GM12891 (cell line): ENCODE results near the gene CDK15.
"Not testable (repeated sequence)": the region's sequence is repeated elsewhere in the genome, so short reads cannot be mapped to it uniquely, and the experiment has no call there.

Experiments
- DNase-seq: peaks from one replicate; pipeline ENCODE4 v3.0.0; 2011; ENCODE audit warnings: low spot score; ENCODE audit not compliant: insufficient read length
- FAIRE-seq: peaks from 2 replicates; lab custom pipeline; 2011; peaks lifted over from hg19 to GRCh38; lab: Jason Lieb, UNC
- PAX5 ChIP-seq: IDR thresholded peaks from 2 replicates; pipeline ENCODE4 v1.6.1; 2011; ENCODE audit warnings: low read length, moderate library complexity, mild to moderate bottlenecking; ENCODE audit not compliant: insufficient read depth, severe bottlenecking
- POLR2A ChIP-seq: IDR thresholded peaks from 2 replicates; pipeline ENCODE4 v1.6.1; 2011; ENCODE audit warnings: low read depth, low read length, control low read depth
- POLR2AphosphoS5 ChIP-seq: IDR thresholded peaks from 2 replicates; pipeline ENCODE4 v1.6.1; 2011; ENCODE audit warnings: low read depth, low read length, control low read depth
- POU2F2 ChIP-seq: IDR thresholded peaks from 2 replicates; pipeline ENCODE4 v1.6.1; 2011; ENCODE audit warnings: low read depth, mild to moderate bottlenecking, control low read depth, low read length, moderate library complexity
- SPI1 ChIP-seq: IDR thresholded peaks from 2 replicates; pipeline ENCODE4 v1.6.1; 2011; ENCODE audit warnings: low read depth, low read length, control low read depth
- TAF1 ChIP-seq: IDR thresholded peaks from 2 replicates; pipeline ENCODE4 v1.6.1; 2011; ENCODE audit warnings: low read depth, low read length, control low read depth

Gene CDK15

GRCh38 chr2:201842131-201842860 lies 36.0 kb downstream of the CDK15 start:
- FAIRE-seq: no peak
- TF ChIP-seq SPI1 (no peak), TAF1 (no peak), POU2F2 (no peak), POLR2AphosphoS5 (no peak), PAX5 (no peak), POLR2A (no peak)

GRCh38 chr2:201844922-201845321 lies 38.6 kb downstream of the CDK15 start:
- DNase-seq, FAIRE-seq: not testable (repeated sequence)

More at GRCh38 chr2:201842131-201842860, 36.0 kb downstream of the CDK15 start:
- DNase-seq: no peak

GRCh38 chr2:201847481-201847880 lies 41.1 kb downstream of the CDK15 start:
- DNase-seq (no peak), FAIRE-seq (no peak)
- no peak for TF ChIP-seq SPI1
- TF ChIP-seq POLR2AphosphoS5: no peak
- no peak for TF ChIP-seq POU2F2
- TF ChIP-seq TAF1: no peak
- no peak for TF ChIP-seq POLR2A
- no peak for TF ChIP-seq PAX5

- DNase-seq: no peak
- no peak for TF ChIP-seq POU2F2
- no peak for TF ChIP-seq POLR2AphosphoS5
- no peak for TF ChIP-seq SPI1
- FAIRE-seq: no peak
These were observed 46.1 kb downstream of the CDK15 start for GRCh38 chr2:201852462-201852861.

GRCh38 chr2:201852878-201853415 lies 46.6 kb downstream of the CDK15 start:
- no peak for DNase-seq
- no peak for FAIRE-seq
- TF ChIP-seq POLR2A: no peak
- TF ChIP-seq POLR2AphosphoS5: no peak
- TF ChIP-seq POU2F2: no peak
- no peak for TF ChIP-seq TAF1
- no peak for TF ChIP-seq SPI1
- no peak for TF ChIP-seq PAX5

GRCh38 chr2:201854221-201854801 lies 48.0 kb downstream of the CDK15 start:
- TF ChIP-seq POU2F2: no peak
- no peak for TF ChIP-seq POLR2A
- TF ChIP-seq SPI1: no peak
- TF ChIP-seq POLR2AphosphoS5: no peak
- no peak for TF ChIP-seq TAF1
- no peak for TF ChIP-seq PAX5
- DNase-seq (no peak), FAIRE-seq (no peak)

- DNase-seq (no peak), FAIRE-seq (no peak)
- TF ChIP-seq POLR2A (no peak), POU2F2 (no peak), POLR2AphosphoS5 (no peak), PAX5 (no peak), TAF1 (no peak), SPI1 (no peak)
These were observed 48.5 kb downstream of the CDK15 start for GRCh38 chr2:201854841-201855240.

- FAIRE-seq (no peak), DNase-seq (no peak)
- no peak for TF ChIP-seq PAX5
- TF ChIP-seq TAF1: no peak
- no peak for TF ChIP-seq SPI1
- TF ChIP-seq POLR2A: no peak
- TF ChIP-seq POLR2AphosphoS5: no peak
- no peak for TF ChIP-seq POU2F2
These were observed 49.0 kb downstream of the CDK15 start for GRCh38 chr2:201855356-201855755.

GRCh38 chr2:201857326-201857725 lies 51.0 kb downstream of the CDK15 start:
- no peak for FAIRE-seq
- no peak for DNase-seq
- TF ChIP-seq POLR2AphosphoS5: no peak
- TF ChIP-seq POLR2A: no peak
- no peak for TF ChIP-seq POU2F2
- TF ChIP-seq SPI1: no peak
- no peak for TF ChIP-seq TAF1
- TF ChIP-seq PAX5: no peak
